HUES6 (cell line): Measurements from ENCODE around the gene NKD1.
"Not testable (repeated sequence)": the region's sequence is repeated elsewhere in the genome, so short reads cannot be mapped to it uniquely, and the experiment has no call there.

Experiments
- H3K27ac ChIP-seq: 2 replicates; pipeline ENCODE4 v1.7.0; 2013; ENCODE audit warnings: low read depth, mild to moderate bottlenecking, low read length, inconsistent platforms
- H3K27me3 ChIP-seq: 2 replicates; pipeline ENCODE4 v1.6.1; 2013; ENCODE audit warnings: low read length; ENCODE audit not compliant: control insufficient read depth, insufficient read depth
- H3K36me3 ChIP-seq: 2 replicates; pipeline ENCODE4 v1.6.1; 2013; ENCODE audit warnings: low read length; ENCODE audit not compliant: control insufficient read depth, insufficient read depth
- H3K4me1 ChIP-seq: 2 replicates; pipeline ENCODE4 v1.6.1; 2013; ENCODE audit warnings: low read length; ENCODE audit not compliant: control insufficient read depth, insufficient read depth
- H3K4me3 ChIP-seq: 2 replicates; pipeline ENCODE4 v1.5.1; 2013; ENCODE audit warnings: low read depth, low read length
- H3K9ac ChIP-seq: one replicate; pipeline ENCODE4 v1.6.1; 2013; ENCODE audit warnings: mild to moderate bottlenecking, low read length
- H3K9me3 ChIP-seq: 2 replicates; pipeline ENCODE4 v1.6.1; 2013; ENCODE audit warnings: low read depth, low read length; ENCODE audit not compliant: control insufficient read depth, insufficient read depth

Gene NKD1

DNA sequence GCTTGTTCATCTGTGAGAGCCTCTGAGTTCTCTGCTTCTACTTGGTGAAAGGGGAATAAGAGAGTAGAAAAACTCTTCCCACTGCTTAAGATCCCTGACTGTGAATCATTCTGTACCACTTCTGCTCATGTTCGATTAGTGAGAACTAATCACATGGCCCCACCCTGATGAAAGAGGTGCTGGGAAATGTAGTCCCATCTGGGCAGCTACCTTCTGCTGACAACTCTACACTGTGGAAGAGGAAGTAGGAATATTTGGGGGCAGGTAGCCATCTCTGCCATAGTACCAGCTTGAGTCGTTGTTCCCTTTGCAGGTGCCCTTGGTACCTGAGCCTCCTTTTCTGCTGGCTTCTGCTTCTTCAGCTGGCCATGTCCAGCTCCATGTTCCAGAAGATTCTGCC lies 29.9 kb downstream of the NKD1 start:
- Histone ChIP-seq H3K27ac (no peak overlapping the region), H3K4me1 (no peaks in the 10 kb centered on the region), H3K36me3 (peaks cover 6% of the 10 kb centered on the region; the same call in 1 of the 2 replicates), H3K4me3 (no peak overlapping the region), H3K9ac (no peak overlapping the region), H3K27me3 (no peaks in the 10 kb centered on the region), H3K9me3 (no peaks in the 10 kb centered on the region)

DNA sequence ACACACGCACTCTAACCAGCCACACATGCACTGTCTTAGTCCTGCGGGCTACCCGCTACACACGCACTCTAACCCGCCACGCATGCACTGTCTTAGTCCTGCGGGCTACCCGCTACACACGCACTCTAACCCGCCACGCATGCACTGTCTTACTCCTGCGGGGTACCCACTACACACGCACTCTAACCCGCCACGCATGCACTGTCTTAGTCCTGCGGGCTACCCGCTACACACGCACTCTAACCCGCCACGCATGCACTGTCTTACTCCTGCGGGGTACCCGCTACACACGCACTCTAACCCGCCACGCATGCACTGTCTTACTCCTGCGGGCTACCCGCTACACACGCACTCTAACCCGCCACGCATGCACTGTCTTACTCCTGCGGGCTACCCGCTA lies 31.2 kb downstream of the NKD1 start:
- H3K4me3 ChIP-seq, H3K27ac ChIP-seq, H3K4me1 ChIP-seq, H3K36me3 ChIP-seq, H3K9me3 ChIP-seq, H3K27me3 ChIP-seq, H3K9ac ChIP-seq: not testable (repeated sequence)

DNA sequence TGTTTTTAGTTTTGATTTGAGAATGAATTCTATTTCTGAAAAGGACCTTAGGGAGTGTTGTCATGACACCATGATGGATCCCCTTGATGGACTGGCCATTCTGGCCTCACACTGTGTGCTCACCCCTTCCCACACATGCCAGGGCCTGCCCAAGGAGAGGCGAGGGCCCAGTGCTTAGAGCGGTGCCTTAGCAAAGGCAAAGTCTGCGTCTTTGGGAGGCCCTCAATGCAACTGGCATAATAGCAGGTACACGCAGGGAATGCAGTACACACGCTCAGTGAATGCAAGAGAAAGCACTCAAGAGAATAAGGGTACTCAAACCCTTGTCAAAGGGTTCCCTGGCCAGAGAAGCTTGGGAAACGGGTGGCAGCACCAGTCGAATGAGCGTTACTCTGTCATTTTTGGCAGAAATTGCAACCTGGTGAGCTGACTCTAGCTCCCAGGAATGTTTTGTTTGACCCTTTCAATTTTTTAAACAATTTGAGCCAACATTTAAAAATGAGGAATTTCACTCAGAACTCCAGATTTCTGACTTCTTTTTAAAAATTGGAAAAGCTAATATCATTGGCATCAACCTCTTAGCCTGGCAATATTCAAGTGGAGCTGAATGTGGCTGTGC lies 32.1 kb downstream of the NKD1 start:
- Histone ChIP-seq H3K27me3 (no peaks in the 10 kb centered on the region), H3K27ac (no peak overlapping the region), H3K9ac (no peak overlapping the region)

DNA sequence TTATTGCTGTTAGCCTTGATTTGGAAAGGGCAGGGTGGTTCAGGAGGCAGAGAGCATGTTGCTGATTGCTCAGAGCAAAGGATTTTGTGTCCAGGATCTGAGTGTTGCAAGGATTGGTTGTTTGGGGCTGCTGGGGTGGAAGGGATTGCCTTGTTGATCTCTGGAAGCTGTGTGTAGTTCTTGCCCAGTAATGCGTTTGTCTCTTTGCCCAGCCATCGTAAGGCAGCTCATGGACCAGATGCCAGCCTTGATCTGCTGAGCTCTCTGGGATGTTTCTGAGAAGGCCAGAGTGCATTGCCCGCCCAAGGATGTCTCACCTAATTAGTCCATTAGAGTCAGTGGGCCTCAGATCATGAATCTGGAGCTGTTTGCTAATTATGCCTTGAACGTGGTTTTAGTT lies 33.6 kb downstream of the NKD1 start:
- no peak overlapping the region for H3K4me3 ChIP-seq
- no peak overlapping the region for H3K27ac ChIP-seq
- no peaks in the 10 kb centered on the region for H3K9me3 ChIP-seq
- peaks cover 9% of the 10 kb centered on the region; the same call in 1 of the 2 replicates for H3K36me3 ChIP-seq
- no peaks in the 10 kb centered on the region for H3K27me3 ChIP-seq
- H3K4me1 ChIP-seq: no peaks in the 10 kb centered on the region
- H3K9ac ChIP-seq: no peak overlapping the region

More for the DNA sequence above, 32.1 kb downstream of the NKD1 start:
- Histone ChIP-seq H3K4me1 (no peaks in the 10 kb centered on the region), H3K4me3 (no peak overlapping the region), H3K9me3 (no peaks in the 10 kb centered on the region), H3K36me3 (peaks cover 6% of the 10 kb centered on the region; the same call in 1 of the 2 replicates)

DNA sequence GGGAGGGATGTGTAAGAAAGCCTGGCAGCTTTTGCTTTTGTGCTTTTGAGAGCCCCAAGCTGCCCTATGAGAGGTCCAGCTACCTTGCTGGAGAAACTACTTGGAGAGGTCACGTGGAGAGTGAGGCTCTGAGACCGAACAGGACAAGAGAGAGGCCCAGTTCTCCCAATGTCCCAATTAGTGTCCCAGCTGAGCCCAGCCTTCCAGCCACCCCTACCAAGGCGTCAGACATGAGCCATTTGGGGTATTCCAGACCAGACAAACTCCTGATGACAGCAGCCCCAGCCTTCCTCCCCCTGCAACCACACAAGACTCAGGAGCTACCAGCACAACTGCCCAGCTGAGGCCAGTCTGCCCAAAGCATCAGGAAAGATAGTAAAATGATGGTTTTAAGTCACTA lies 35.0 kb downstream of the NKD1 start:
- Histone ChIP-seq H3K4me1 (0 out of 2 replicates have a peak, but pooled peaks cover 2% of the 10 kb centered on the region), H3K4me3 (no peak overlapping the region)

DNA sequence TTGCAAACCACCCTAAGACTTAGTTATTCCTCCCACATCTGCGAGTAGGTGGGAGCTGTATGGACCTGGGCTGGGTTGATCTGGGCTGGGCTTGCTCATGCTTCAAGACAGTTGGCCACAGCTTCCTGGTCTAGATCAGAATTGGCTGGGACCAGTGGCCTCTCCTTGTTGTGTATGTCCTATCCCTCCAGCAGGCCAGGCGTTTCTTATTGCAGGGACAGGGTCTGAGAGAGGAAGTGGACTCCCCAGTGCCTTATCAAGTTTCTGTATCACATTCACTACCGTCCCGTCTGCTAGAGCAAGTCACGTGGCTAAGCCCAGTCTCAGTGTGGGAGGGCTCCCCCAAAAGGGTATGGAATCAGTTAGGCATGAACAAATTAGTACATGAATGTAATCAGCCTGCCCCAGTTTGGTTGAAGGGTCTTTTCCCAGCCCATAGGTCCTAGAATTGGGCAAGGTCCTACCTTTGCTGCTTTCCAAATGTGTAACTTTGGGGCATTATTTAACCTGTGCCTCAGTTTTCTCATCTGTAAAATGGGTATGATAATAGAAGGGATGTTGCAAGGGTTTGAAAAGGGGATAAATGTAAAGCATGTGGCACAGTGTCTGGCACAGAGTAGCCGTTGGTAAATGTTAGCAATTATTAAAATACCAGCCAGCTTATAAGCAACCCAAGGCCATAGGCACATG lies 36.0 kb downstream of the NKD1 start:
- Histone ChIP-seq H3K4me1 (0 out of 2 replicates have a peak, but pooled peaks cover 4% of the 10 kb centered on the region), H3K27me3 (no peaks in the 10 kb centered on the region), H3K4me3 (no peak overlapping the region), H3K9me3 (no peaks in the 10 kb centered on the region), H3K27ac (no peak overlapping the region), H3K36me3 (peaks cover 9% of the 10 kb centered on the region; the same call in 1 of the 2 replicates), H3K9ac (no peak overlapping the region)

More for the DNA sequence above, 35.0 kb downstream of the NKD1 start:
- Histone ChIP-seq H3K27me3 (no peaks in the 10 kb centered on the region), H3K9ac (no peak overlapping the region), H3K36me3 (peaks cover 9% of the 10 kb centered on the region; the same call in 1 of the 2 replicates), H3K27ac (no peak overlapping the region), H3K9me3 (no peaks in the 10 kb centered on the region)

DNA sequence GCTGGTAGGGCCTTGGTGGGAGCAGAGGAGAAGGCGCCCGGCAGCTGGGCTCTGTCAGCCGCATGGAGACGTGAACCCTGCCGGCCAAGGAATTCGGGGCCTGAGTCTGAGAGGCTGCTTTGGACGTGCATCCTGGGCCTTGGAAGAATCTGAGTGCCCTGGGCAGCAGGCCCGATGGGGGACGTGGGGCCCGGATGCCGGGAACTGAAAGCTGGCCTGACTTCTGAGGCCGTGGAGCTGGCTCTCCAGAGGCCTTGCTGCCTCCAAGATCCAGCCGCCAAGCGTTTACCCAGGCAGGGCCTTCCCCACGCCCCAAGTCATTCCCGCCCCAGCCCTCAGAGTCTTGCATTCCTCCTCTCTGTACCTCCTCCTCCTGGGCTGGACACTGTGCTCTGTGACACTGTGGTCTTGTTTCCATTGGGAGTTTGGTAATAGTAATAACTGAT lies 37.2 kb downstream of the NKD1 start:
- 0 out of 2 replicates have a peak, but pooled peaks cover 4% of the 10 kb centered on the region for H3K4me1 ChIP-seq
- H3K36me3 ChIP-seq: peaks cover 4% of the 10 kb centered on the region; the same call in 1 of the 2 replicates
- H3K4me3 ChIP-seq: no peak overlapping the region
- H3K27me3 ChIP-seq: no peaks in the 10 kb centered on the region
- H3K9me3 ChIP-seq: no peaks in the 10 kb centered on the region
- H3K9ac ChIP-seq: no peak overlapping the region
- no peak overlapping the region for H3K27ac ChIP-seq

DNA sequence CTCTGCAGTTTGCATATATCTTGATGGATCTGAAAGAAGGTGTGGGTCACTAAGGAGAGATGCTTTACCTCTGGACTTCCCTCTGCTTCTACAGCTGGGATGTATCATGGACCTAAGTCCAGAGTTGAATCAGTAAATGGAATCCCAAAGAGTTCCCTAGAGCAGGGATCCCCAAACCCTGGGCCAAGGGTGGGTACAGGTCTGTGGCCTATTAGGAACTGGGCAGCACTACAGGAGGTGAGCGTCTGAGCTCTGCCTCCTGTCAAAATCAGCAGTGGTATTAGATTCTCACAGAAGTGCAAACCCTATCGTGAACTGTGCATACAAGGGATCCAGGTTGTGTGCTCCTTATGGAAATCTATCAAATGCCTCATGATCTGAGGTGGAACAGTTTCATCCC lies 39.3 kb downstream of the NKD1 start:
- H3K4me1 ChIP-seq: peaks cover 10% of the 10 kb centered on the region
- no peaks in the 10 kb centered on the region for H3K9me3 ChIP-seq
- no peak overlapping the region for H3K27ac ChIP-seq
- H3K9ac ChIP-seq: no peak overlapping the region
- no peaks in the 10 kb centered on the region for H3K27me3 ChIP-seq
- H3K4me3 ChIP-seq: no peak overlapping the region
- peaks cover 4% of the 10 kb centered on the region; the same call in 1 of the 2 replicates for H3K36me3 ChIP-seq

DNA sequence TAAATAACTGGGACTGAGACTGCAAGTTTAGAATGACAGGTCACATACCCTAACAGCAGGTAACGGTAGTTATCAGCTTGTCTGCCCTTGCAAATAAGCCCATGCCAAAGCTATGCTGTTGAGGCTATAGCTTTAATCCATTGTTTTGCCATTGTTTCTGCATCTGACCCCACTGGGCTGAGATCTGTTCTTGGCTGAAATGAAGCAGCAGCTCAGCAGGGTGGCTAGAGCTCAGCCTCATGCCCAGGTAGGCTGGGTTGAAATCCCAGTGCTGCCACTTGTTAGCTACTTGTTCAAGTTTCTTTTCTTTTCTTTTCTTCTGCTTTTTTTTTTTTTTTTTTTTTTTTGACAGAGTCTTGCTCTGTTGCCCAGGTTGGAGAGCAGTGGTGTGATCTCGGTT lies 40.1 kb downstream of the NKD1 start:
- peaks cover 4% of the 10 kb centered on the region; the same call in 1 of the 2 replicates for H3K36me3 ChIP-seq
- no peak overlapping the region for H3K9ac ChIP-seq
- H3K27me3 ChIP-seq: no peaks in the 10 kb centered on the region
- H3K4me1 ChIP-seq: peaks cover 10% of the 10 kb centered on the region
- no peak overlapping the region for H3K4me3 ChIP-seq
- no peak overlapping the region for H3K27ac ChIP-seq
- no peaks in the 10 kb centered on the region for H3K9me3 ChIP-seq

DNA sequence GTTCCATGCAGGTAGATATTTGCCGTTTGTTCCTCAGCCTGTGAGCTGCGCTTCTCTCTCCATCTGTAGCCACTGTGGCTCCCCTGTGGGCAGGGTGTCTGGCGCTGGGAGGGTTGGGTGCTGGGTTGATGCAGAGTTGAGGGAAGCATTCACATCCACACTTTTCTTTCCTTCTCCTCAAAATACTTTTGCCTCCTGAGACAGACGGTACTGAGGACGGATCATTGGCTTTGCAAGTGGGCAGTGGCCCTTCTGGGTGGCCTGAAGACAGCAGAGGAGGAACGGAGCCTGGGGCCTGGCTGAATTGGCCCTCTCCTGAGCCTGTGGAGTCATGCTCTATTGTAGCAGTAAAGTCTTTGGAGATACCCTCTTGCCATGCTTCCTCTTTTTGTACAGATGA lies 43.0 kb downstream of the NKD1 start:
- H3K27ac ChIP-seq: no peak overlapping the region
- H3K27me3 ChIP-seq: no peaks in the 10 kb centered on the region
- no peaks in the 10 kb centered on the region for H3K9me3 ChIP-seq
- no peak overlapping the region for H3K9ac ChIP-seq
- H3K4me1 ChIP-seq: peaks cover 14% of the 10 kb centered on the region
- H3K4me3 ChIP-seq: no peak overlapping the region
- H3K36me3 ChIP-seq: peaks cover 4% of the 10 kb centered on the region; the same call in 1 of the 2 replicates
